ENCODE results near the gene TBC1D9. TPM values are rescaled to one million over a fixed set of nuclear protein-coding genes. Genes with fewer than 3 reads are reported as not detected.

TBC1D9 gene
- total RNA-seq, 2 experiments from 2014 or later, result 0.20 to 0.33 TPM

- H3K4me3 ChIP-seq (ENCODE audit: low read length), result no peak overlapping the region
- ChIA-PET POLR2A (no interaction called here), CTCF (no interaction called here)
- H3K27me3 ChIP-seq (ENCODE audit: control insufficient read depth in 1 of 2, insufficient read depth in 2 of 2, low read length in 2 of 2), result no peaks in the 10 kb centered on the region
- TF ChIP-seq CTCF (IDR thresholded peaks at IDR 0.05), result no peak
- H3K36me3 ChIP-seq (ENCODE audit: insufficient read depth, low read length), result no peaks in the 10 kb centered on the region
- Mint-ChIP-seq H3K27me3 (peaks cover 3% of the 10 kb centered on the region), H3K4me3 (no peak overlapping the region), H3K27ac (no peak overlapping the region), H3K9me3 (peaks cover 4% of the 10 kb centered on the region), H3K36me3 (ENCODE audit: low read depth) (no peaks in the 10 kb centered on the region), H3K4me1 (ENCODE audit: low read depth) (no peaks in the 10 kb centered on the region)
- H3K4me1 ChIP-seq (ENCODE audit: insufficient read depth, low read length), result no peaks in the 10 kb centered on the region
- no peaks in the 10 kb centered on the region for H3K9me3 ChIP-seq (ENCODE audit: control insufficient read depth in 1 of 2, insufficient read depth in 1 of 2, low read length in 2 of 2)
- ATAC-seq (ENCODE audit: poor library complexity), result no peak
- no peak overlapping the region for H3K27ac ChIP-seq (ENCODE audit: low read depth in 1 of 2, low read length in 2 of 2)
- intact Hi-C loops (cut with DNase I, micrococcal nuclease), result no loop called here
- DNase-seq, result no peak
Observed at GRCh38 chr4:140781596-140781995, 25.4 kb upstream of the TBC1D9 start.

- Mint-ChIP-seq H3K27me3 (peaks cover 6% of the 10 kb centered on the region), H3K9me3 (peaks cover 4% of the 10 kb centered on the region), H3K4me3 (no peak overlapping the region), H3K36me3 (ENCODE audit: low read depth) (no peaks in the 10 kb centered on the region), H3K4me1 (ENCODE audit: low read depth) (no peaks in the 10 kb centered on the region), H3K27ac (no peak overlapping the region)
- H3K4me3 ChIP-seq (ENCODE audit: low read length), result no peak overlapping the region
- no peaks in the 10 kb centered on the region for H3K27me3 ChIP-seq (ENCODE audit: control insufficient read depth in 1 of 2, insufficient read depth in 2 of 2, low read length in 2 of 2)
- intact Hi-C loops (cut with DNase I, micrococcal nuclease), result no loop called here
- H3K4me1 ChIP-seq (ENCODE audit: insufficient read depth, low read length), result no peaks in the 10 kb centered on the region
- POLR2A ChIA-PET, result no interaction called here
- no peaks in the 10 kb centered on the region for H3K9me3 ChIP-seq (ENCODE audit: control insufficient read depth in 1 of 2, insufficient read depth in 1 of 2, low read length in 2 of 2)
- ATAC-seq (ENCODE audit: poor library complexity) (no peak), DNase-seq (no peak)
- CTCF ChIA-PET, result no interaction called here
- no peaks in the 10 kb centered on the region for H3K36me3 ChIP-seq (ENCODE audit: insufficient read depth, low read length)
- no peak overlapping the region for H3K27ac ChIP-seq (ENCODE audit: low read depth in 1 of 2, low read length in 2 of 2)
- TF ChIP-seq CTCF (IDR thresholded peaks at IDR 0.05), result no peak
Observed at GRCh38 chr4:140777894-140778293, 21.7 kb upstream of the TBC1D9 start.

- ATAC-seq (ENCODE audit: poor library complexity), result no peak
- Mint-ChIP-seq H3K36me3 (ENCODE audit: low read depth) (no peaks in the 10 kb centered on the region), H3K4me1 (ENCODE audit: low read depth) (no peaks in the 10 kb centered on the region), H3K27me3 (peaks cover 6% of the 10 kb centered on the region), H3K4me3 (no peak overlapping the region), H3K9me3 (peaks cover 4% of the 10 kb centered on the region), H3K27ac (no peak overlapping the region)
- ChIA-PET POLR2A (no interaction called here), CTCF (no interaction called here)
- Histone ChIP-seq H3K9me3 (ENCODE audit: control insufficient read depth in 1 of 2, insufficient read depth in 1 of 2, low read length in 2 of 2) (no peaks in the 10 kb centered on the region), H3K4me1 (ENCODE audit: insufficient read depth, low read length) (no peaks in the 10 kb centered on the region), H3K27me3 (ENCODE audit: control insufficient read depth in 1 of 2, insufficient read depth in 2 of 2, low read length in 2 of 2) (no peaks in the 10 kb centered on the region), H3K4me3 (ENCODE audit: low read length) (no peak overlapping the region), H3K27ac (ENCODE audit: low read depth in 1 of 2, low read length in 2 of 2) (no peak overlapping the region), H3K36me3 (ENCODE audit: insufficient read depth, low read length) (no peaks in the 10 kb centered on the region)
- TF ChIP-seq CTCF (IDR thresholded peaks at IDR 0.05), result no peak
- no peak for DNase-seq
- intact Hi-C loops (cut with DNase I, micrococcal nuclease), result no loop called here
Observed at GRCh38 chr4:140777386-140777785, 21.2 kb upstream of the TBC1D9 start.

Measured in CD4-positive, alpha-beta T cell (primary cell).